Spleen (tissue), 11 donors: Measurements from ENCODE around the gene PXDN. TPM values are rescaled to one million over a fixed set of nuclear protein-coding genes. Genes with fewer than 3 reads are reported as not detected.

Experiments
- DNase-seq: peaks from one replicate; pipeline ENCODE4 v3.0.0-alpha.2; 2020
- H3K27ac ChIP-seq, 8 donors: fragments of 200-600 bp; sonication (generic) in 7 of 8; 1 replicate in 4 of 8; 2 replicates in 4 of 8; pipeline versions ENCODE4 v1.5.0 to v1.8.0; 2016 to 2021; ENCODE audit warnings: inconsistent platforms in 4 of 8, mild to moderate bottlenecking in 4 of 8, moderate library complexity in 1 of 8
- H3K27me3 ChIP-seq, 7 donors: fragments of 200-600 bp; sonication (generic) in 6 of 7; replicated peaks in 1 of 7; 1 replicate in 4 of 7; 2 replicates in 3 of 7; pipeline versions ENCODE4 v1.5.0 to v1.8.0; 2016 to 2021; ENCODE audit warnings: inconsistent platforms in 3 of 7, mild to moderate bottlenecking in 1 of 7
- H3K36me3 ChIP-seq, 6 donors: fragments of 200-600 bp; sonication (generic) in 5 of 6; 1 replicate in 4 of 6; 2 replicates in 2 of 6; pipeline versions ENCODE4 v1.5.0 to v1.8.0; 2016 to 2021; ENCODE audit warnings: inconsistent platforms in 2 of 6
- H3K4me1 ChIP-seq, 6 donors: fragments of 200-600 bp; sonication (generic) in 5 of 6; 1 replicate in 3 of 6; 2 replicates in 3 of 6; pipeline versions ENCODE4 v1.5.0 to v1.8.0; 2016 to 2021; ENCODE audit warnings: inconsistent platforms in 3 of 6
- H3K4me3 ChIP-seq, 8 donors: fragments of 200-600 bp; sonication (generic) in 7 of 8; 1 replicate in 4 of 8; 2 replicates in 4 of 8; pipeline versions ENCODE4 v1.5.0 to v1.8.0; 2016 to 2021; ENCODE audit warnings: inconsistent platforms in 4 of 8, mild to moderate bottlenecking in 4 of 8, moderate library complexity in 2 of 8
- H3K9me3 ChIP-seq, 8 donors: fragments of 200-600 bp; sonication (generic) in 7 of 8; 1 replicate in 4 of 8; 2 replicates in 4 of 8; pipeline versions ENCODE4 v1.5.0 to v1.8.0; 2016 to 2021; ENCODE audit warnings: inconsistent platforms in 4 of 8
- POLR2A ChIP-seq, 3 donors: fragments of 450-650 bp; IDR thresholded peaks; one replicate each; pipeline ENCODE4 v1.5.1; 2017; ENCODE audit warnings: antibody characterized with exemption in 3 of 3, mild to moderate bottlenecking in 1 of 3
- POLR2AphosphoS5 ChIP-seq, 3 donors: sonication (generic); formaldehyde crosslinking; IDR thresholded peaks; one replicate each; pipeline ENCODE4 v1.5.1; 2017; ENCODE audit warnings: antibody characterized with exemption in 3 of 3
- WGBS, 5 donors: extraction: QIAGEN DNeasy Blood & Tissue Kit in 3 of 5; methylation state at CpG; one replicate each; pipeline versions ENCODE4 v1.1.5 to v1.1.7; 2013 to 2018; 5-methylcytosine and 5-hydroxymethylcytosine counted together
- intact Hi-C: fragments of 100-400 bp; cut with DNase I; formaldehyde crosslinking; loops from one replicate; pipeline ENCODE4 v1.15.0; 2023; ENCODE audit warnings: low total_unique reads
- polyA plus RNA-seq, 3 donors: library from polyadenylated mRNA; stranded (reverse); fragments of 200-250 nt; gene quantifications; one replicate each; pipeline ENCODE4 v1.2.1, GENCODE V29; 2013
- total RNA-seq, 7 donors: library from RNA; depleted of rRNA in 3 of 7; stranded (reverse); fragments of >200 nt in 3 of 7; fragmentation: NEBNext Ultra II Directional in 4 of 7; extraction: Animal tissue kit (Norgen Biotek cat#: 25700) in 4 of 7; gene quantifications; one replicate each; pipeline versions ENCODE4 v1.1.0 to v1.2.1, GENCODE V29; 2016 to 2021
- TF ChIP-seq, protein P1 (sequence below), 11 experiments: fragments of 200-600 bp in 7 of 11; fragments of 450-650 bp in 4 of 11; sonication (generic) in 4 of 11; IDR thresholded peaks in 8 of 11; conservative IDR thresholded peaks in 3 of 11; 1 replicate in 7 of 11; 2 replicates in 4 of 11; pipeline versions ENCODE4 v1.4.0 to v1.8.0; 2016 to 2021; ENCODE audit warnings: antibody characterized with exemption in 11 of 11, inconsistent platforms in 4 of 11, mild to moderate bottlenecking in 1 of 11
- donor health status: healthy with polysubstance abuse.
- donor health status: DM: no; HTN: no; CAD: no; lungs with moderate emphysema.
- donor health status: DM: no; HTN: no; CAD: no.
- donor health status: Bipolar disorder and iron deficiency.
- donor health status: healthy.
- donor health status: DM: no; HTN: no; CAD: no.
- donor health status: DM: yes; HTN: yes; CAD: no.

The PXDN gene
- total and polyA plus RNA-seq, 10 donors, result 1.9 to 49.3 (median 30.8) TPM

DNA sequence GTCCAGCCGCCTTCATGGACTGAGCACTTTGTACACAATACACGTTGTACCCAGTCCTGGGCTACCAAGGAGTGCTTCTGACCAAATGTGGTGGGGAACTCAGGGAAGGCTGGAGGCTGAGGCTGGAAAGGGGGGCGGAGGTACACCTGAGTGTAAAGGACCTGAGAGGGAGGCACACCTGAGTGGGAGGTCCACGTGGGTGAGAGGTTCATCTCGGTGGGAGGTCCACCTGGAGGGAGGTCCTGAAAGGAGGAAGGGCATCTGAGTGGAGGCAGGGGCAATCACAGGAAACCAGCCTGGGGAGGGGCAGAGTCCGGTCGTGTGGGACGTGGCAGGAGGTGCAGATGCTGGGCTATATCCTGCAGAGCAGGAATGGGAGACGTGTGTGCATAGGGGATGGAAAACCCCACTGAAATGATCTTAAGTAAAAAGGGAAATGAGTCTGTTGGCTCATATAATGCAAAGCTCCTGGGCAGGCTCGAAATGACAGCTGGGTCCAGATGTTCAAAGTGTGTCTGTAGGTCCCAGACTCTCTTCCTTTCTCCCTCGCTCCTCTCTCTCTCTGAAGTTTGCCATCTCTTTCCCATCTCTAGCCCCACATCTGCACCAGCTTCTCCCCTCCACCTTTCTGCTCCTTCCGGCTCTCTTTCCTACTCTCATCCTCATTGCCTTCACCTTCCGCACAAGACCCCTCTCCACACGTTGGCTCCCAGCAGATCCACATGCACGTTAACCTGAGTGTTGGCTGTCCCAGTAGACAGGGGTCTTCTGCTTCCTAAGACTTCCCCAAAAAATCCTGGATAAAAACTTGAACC lies 137.7 kb downstream of the PXDN start:
- intact Hi-C loops, result no loop called here
- TF ChIP-seq POLR2A (IDR thresholded peaks at IDR 0.05) (no peak), POLR2AphosphoS5 (IDR thresholded peaks at IDR 0.05) (no peak)
- TF ChIP-seq, protein P1, sequence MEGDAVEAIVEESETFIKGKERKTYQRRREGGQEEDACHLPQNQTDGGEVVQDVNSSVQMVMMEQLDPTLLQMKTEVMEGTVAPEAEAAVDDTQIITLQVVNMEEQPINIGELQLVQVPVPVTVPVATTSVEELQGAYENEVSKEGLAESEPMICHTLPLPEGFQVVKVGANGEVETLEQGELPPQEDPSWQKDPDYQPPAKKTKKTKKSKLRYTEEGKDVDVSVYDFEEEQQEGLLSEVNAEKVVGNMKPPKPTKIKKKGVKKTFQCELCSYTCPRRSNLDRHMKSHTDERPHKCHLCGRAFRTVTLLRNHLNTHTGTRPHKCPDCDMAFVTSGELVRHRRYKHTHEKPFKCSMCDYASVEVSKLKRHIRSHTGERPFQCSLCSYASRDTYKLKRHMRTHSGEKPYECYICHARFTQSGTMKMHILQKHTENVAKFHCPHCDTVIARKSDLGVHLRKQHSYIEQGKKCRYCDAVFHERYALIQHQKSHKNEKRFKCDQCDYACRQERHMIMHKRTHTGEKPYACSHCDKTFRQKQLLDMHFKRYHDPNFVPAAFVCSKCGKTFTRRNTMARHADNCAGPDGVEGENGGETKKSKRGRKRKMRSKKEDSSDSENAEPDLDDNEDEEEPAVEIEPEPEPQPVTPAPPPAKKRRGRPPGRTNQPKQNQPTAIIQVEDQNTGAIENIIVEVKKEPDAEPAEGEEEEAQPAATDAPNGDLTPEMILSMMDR (IDR thresholded peaks at IDR 0.05 in 8 of 11, conservative IDR thresholded peaks at IDR 0.05 in 3 of 11), result no peak
- 45 to 52% (median 47%) methylated on average over 15 of the region's 15 CpGs for WGBS, 5 donors
- no peaks in the 10 kb centered on the region for H3K36me3 ChIP-seq
- peaks cover 0 to 39% (median 18%) of the 10 kb centered on the region in 6 donors for H3K4me1 ChIP-seq
- H3K27ac ChIP-seq, result no peak overlapping the region
- no peaks in the 10 kb centered on the region for H3K9me3 ChIP-seq
- no peak overlapping the region for H3K4me3 ChIP-seq
- H3K27me3 ChIP-seq, result peaks cover 0 to 30% (median 0%) of the 10 kb centered on the region in 7 donors
- no peak for DNase-seq

DNA sequence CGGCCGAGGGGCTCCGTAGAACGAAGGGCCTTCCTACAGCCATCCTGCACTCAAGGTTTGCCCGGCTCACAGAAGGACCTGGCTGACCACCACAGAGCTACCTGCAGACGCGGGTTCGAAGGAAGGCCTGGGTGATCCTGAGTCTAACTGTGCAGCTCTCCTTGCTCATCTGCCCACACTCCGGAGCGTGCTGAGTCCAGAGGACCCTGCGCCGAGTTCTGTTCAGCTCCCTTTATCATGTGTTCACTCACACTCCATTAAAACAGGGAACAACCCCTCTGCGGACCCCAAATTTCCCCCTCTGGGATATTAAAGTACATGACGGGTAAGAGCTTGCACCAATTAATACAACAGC lies 138.3 kb downstream of the PXDN start:
- Histone ChIP-seq H3K9me3 (no peaks in the 10 kb centered on the region), H3K27me3 (peaks cover 0 to 30% (median 0%) of the 10 kb centered on the region in 7 donors), H3K4me1 (peaks cover 0 to 39% (median 18%) of the 10 kb centered on the region in 6 donors), H3K27ac (peak overlapping the region in 3 of 8 donors; percentile 5 to 57 (median 32)), H3K36me3 (no peaks in the 10 kb centered on the region), H3K4me3 (no peak overlapping the region)
- no peak for DNase-seq
- intact Hi-C loops, result no loop called here
- TF ChIP-seq POLR2AphosphoS5 (IDR thresholded peaks at IDR 0.05), result no peak
- TF ChIP-seq POLR2A (IDR thresholded peaks at IDR 0.05), result no peak
- TF ChIP-seq, protein P1 (IDR thresholded peaks at IDR 0.05 in 8 of 11, conservative IDR thresholded peaks at IDR 0.05 in 3 of 11), result no peak
- WGBS, 5 donors, result 69 to 77% (median 73%) methylated on average over 10 to 14 of the region's 14 CpGs

DNA sequence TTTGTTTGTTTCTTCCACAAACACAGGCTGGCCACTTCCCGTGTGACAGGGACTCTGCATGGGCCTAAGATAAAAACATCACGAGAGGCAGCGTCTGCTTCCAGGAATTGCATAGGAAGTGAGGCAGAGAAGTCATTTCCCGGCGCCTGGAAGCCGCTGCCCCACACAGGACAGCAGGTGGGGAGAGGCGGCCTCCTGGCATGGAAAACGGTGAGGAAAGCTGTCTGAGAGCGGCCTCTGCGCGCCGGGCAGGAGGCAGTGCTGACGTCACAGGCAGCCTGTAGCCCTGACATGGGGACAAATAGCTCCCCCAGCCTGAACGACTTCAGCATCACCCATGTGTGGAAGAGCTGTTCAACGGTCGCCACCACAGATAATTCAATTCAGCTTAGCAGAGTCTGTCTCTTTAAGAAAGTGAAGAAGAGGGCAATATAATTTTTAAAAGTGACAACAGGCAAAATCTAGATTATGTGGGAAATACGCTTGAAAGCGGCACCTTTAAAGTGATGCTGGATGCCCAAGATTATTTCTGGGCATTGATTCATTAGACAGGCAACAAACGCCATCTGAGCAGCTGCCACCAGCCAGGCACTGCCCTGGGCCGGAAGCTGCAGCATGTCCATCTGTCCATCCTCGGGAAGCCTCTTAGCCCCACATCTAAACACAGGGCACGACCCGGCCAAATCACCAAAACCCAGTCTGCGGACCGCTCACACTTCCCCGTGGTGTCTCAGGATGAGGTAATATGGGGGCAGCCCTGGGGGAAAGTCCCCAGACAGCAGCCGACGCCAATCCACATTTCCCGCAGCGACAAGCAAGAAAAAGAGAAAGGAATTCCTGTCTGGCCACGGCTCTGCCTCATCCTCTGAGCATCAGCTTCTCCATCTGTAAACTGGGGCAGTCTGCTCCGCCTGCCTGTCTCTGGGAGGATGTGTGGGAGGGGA lies 138.9 kb downstream of the PXDN start:
- TF ChIP-seq POLR2A (IDR thresholded peaks at IDR 0.05) (no peak), POLR2AphosphoS5 (IDR thresholded peaks at IDR 0.05) (peak in 2 of 3 donors; percentile 19 to 43)
- peak overlapping the region in 1 of 8 donors; percentile 6 for H3K4me3 ChIP-seq
- DNase-seq, result peak; percentile 78
- H3K36me3 ChIP-seq, result no peaks in the 10 kb centered on the region
- H3K9me3 ChIP-seq, result no peaks in the 10 kb centered on the region
- intact Hi-C loops, result no loop called here
- peaks cover 0 to 39% (median 18%) of the 10 kb centered on the region in 6 donors for H3K4me1 ChIP-seq
- WGBS, 5 donors, result 28 to 38% (median 33%) methylated on average over 32 of the region's 32 CpGs
- peak overlapping the region in 5 of 8 donors; percentile 5 to 57 (median 32) for H3K27ac ChIP-seq
- H3K27me3 ChIP-seq, result peaks cover 0 to 30% (median 0%) of the 10 kb centered on the region in 7 donors

DNA sequence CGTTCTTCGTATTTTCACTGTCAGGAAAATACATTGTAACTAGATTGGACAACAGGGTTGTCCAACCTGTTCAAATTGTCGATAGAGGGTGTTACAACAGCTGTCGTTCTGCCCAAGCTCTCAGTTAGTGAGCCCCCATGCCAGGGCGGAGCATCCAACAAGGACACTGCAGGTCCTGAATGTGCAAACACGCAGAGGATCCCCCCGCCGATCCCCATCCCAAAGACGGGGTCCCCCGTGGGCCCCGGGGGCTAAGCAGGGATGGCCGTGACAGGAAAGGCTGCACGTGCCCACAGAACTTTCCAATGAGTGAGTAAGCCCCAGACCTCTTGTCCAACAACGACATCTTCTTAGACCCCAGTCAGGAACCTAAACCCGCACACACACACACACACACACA lies 140.8 kb downstream of the PXDN start:
- Histone ChIP-seq H3K4me3 (no peak overlapping the region), H3K9me3 (no peaks in the 10 kb centered on the region), H3K4me1 (peaks cover 0 to 26% (median 18%) of the 10 kb centered on the region in 6 donors), H3K36me3 (no peaks in the 10 kb centered on the region), H3K27ac (no peak overlapping the region), H3K27me3 (peaks cover 0 to 34% (median 0%) of the 10 kb centered on the region in 7 donors)
- no peak for DNase-seq
- 94 to 97% (median 95%) methylated on average over 14 to 15 of the region's 15 CpGs for WGBS, 5 donors
- TF ChIP-seq POLR2A (IDR thresholded peaks at IDR 0.05), result no peak
- TF ChIP-seq, protein P1 (IDR thresholded peaks at IDR 0.05 in 8 of 11, conservative IDR thresholded peaks at IDR 0.05 in 3 of 11), result no peak
- no peak for TF ChIP-seq POLR2AphosphoS5 (IDR thresholded peaks at IDR 0.05)
- intact Hi-C loops, result no loop called here
